NCI-H526 treated with DMSO at 0.1 percent for 48 hours (cell line): ENCODE results near the gene HES3.

Experiments
- DNase-seq: peaks from one replicate; lab custom pipeline; 2025; lab: John Stamatoyannopoulos, UW

The HES3 gene

DNA sequence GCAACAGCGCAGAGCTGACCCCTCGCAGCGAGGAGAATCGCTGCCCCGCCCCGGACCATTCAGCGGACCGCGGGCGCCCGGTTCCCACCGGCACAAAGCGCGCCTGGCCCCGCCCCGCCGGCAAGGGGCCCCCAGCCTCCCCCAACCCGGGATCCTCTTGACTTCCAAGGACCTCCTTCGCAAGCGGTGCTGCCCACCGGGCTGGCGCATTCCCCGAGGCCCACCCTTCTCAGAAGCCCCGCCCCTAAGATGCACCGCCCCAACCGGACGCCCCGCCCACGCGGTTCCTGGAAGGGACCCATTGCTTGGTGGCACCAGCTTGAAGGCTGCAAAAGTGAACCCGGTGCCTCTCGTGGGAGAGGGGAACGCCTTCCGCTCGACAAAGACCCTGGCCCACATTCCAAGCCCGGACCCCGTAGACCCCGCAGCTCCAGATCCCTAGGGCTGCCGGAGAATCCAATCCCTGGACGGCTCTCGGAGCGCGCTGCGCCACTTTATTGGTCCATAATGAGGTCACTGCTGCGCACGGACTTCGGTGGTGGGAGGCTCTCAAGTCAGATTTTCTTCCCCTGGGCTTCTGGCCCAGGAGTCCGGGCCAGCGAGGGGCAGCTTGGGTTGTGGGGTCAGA is 2.0 kb downstream of the HES3 start:
- peak; percentile 36 for DNase-seq

DNA sequence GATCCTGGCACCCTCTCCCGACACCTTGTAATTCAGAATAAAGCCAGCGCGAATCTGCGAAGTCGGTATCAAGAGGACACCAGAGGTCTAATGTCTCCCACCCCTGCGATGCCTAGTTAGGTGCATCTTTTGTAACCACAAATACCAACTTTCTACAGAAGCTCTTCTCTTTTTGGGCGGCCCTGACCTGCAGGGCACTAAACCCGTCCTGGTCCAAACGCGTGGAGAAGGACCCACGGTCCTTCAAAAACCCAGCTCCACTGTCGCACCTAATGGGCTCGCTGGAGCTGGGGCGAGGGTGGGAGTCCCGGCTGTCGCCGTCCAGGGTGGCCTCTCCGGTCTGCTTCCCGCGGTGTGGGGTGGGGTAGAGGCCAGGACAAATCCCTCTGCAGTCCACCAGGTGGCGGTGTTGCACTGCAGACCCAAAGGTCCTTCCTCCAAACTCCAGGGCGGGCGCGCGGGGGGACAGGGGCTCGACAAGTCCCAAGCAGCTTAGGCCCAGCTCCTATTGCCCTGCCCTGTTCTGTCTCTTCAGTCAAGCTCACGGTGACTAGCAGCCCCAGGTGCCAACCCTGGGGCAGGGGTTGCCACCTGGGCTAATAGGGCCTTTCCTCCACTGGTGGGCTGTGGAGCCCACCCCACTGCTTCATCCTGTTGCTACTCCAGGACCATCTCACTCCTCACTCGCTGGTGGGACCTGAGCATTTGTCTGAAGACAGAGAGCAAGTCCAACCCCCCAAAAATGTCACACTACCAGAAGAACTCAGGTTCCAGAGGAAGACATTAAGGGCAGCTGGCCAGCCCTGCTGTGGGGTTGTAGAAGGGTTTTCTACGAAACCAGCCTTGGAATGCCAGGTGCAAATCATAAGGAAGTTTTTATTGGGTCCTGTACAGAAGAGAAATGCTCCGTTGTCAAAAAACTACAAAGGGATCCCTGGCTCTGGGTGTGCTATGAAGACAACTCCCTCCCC is 2.8 kb downstream of the HES3 start:
- peak; percentile 52 for DNase-seq

DNA sequence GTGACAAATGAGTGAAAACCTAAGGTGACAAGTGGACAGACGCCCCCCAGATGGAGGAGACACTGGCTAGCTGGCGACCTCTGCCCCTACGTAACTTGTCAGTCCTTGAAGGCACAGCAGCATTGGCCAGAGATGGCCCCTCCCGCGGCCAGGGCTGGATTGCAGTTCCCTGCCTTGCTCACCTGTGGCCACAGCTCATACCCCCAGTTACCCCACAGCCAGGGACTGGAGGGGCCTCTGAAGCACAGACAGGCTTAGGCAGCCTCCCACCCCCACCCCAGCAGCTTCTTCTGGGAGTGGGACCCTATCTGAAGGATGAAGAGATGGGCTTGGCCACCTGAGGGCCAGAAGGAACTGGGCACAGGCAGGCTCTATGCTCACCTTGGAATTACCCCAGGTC is 3.7 kb downstream of the HES3 start:
- DNase-seq: no peak

DNA sequence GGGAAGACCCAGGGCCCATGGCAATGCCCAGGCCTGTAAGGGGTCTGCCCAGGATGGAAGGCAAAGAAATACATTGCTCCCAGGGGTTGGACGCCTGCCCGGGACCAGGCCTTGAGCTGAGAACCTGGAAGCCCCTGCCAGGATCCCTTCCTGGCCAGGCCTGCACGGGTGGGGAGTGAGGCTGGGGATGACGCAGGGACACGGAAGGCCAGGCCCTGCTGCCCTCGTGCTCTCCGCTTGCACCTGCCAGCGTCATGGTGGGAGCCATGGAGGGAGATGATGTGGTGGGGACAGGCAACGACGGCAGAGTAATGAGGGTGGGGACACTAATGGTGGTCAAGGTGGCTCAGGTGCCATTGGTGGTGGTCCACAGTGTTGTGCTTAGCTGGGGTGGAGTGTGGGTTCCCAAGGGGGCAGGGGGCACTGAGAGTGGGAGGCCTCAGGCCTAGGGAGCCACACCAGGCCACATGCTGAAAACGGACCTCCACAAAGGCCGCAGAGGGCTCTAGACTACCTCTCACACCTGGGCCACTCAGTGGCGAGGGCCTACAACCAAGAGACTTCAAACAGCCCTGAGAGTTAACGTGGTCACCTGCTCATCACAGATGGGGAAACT is 4.3 kb downstream of the HES3 start:
- no peak for DNase-seq

DNA sequence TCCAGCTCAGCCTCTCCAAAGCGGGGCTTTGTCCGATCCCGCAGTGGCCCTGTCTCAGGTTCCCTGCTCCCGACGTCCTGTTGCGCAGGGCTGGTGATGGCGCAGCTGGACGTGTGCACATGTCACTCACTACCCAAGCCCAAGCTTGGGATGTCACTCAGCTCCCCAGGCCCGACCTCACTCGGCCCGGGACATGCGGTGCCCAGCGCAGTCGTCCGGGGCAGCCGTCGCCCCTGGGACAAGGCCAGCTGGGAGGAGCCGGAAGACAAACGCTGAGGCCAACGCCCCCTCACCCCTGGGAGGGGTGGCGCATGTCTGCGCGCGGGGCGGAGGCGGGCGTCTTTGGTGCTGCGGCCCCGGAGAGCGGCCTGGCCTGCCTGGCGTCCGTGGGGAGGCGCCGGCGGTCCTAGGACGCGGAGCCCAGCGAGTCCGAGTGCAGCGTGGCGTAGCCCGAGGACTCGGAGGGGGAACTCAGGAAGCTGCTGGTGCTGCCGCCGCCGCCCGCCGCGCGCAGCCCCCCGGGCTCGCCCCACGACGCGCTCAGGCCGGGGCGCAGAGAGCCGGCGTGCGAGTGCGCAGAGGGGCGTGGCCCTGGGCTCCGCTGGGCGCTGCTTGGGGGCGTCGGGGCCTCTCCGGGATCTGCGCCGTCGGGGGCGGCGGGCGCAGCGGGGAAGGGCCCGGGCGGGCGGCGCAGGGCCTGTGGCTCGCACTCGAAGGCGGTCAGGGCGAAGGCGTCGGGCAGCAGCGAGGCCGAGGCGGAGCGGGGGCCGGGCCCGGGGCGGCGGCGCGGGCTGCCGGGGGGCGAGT is 5.2 kb downstream of the HES3 start:
- DNase-seq: no peak

DNA sequence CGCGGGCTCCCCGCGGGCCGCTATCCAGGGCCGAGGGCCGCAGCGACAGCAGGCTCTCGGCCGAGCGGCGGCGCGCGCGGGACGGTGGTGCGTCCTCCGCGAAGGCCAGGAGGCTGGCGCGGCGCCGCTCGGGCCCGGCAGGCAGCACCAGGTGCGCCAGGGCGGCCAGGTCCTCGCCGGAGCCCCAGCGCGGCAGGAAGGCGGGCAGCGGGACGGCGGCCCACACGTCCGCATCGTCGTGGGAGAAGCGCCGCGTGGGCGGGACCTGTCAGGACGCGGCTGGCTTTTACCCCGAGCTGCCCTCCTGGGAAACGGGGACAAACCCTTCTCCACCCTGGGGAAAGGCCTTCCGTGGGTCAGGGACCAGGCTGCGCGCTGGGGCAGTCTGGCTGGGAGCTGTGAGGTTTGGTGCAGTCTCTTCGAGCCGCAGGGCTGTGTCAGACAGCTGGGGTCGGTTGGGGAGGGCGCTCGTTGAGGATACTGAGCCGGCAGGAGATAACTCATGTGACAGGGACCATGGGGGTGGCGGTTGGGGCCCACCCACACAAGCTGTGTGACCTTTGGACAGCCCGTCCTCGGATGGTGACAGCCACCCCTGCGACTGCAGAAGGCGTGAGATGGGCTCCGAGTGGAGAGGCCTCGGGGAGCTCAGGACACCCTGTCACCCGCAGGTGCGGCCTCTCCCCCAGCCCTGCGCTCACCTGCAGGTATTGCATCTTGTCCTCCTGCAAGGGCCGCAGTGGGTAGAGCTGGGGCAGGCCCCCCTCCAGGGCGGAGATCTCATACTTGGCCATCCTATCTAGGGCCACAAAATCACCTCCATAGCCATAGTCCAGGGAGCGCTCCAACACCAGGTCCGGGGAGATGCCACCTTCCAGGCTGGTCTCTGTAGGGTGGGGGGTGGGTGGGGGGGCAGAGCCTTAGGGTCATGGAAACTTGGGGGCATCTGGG is 6.0 kb downstream of the HES3 start:
- no peak for DNase-seq

DNA sequence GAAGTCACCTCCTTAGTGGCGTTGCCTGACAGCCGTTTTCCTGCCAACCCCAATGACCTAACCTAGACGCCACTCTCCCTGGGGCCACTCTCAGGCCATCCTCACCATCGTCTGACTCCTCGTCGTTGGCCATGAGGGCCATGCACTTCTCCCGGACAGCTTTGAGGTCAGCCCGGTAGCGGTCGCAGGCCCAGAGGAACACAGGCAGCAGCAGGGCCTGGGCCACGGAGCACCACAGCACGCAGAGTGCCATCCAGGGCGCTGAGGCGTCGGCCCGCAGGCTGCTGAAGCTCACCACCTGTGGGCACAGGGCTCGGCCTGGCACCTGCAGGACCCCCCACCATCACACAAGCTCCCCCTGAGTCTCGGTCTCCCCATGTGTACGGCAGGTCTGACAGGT is 7.3 kb downstream of the HES3 start:
- no peak for DNase-seq

DNA sequence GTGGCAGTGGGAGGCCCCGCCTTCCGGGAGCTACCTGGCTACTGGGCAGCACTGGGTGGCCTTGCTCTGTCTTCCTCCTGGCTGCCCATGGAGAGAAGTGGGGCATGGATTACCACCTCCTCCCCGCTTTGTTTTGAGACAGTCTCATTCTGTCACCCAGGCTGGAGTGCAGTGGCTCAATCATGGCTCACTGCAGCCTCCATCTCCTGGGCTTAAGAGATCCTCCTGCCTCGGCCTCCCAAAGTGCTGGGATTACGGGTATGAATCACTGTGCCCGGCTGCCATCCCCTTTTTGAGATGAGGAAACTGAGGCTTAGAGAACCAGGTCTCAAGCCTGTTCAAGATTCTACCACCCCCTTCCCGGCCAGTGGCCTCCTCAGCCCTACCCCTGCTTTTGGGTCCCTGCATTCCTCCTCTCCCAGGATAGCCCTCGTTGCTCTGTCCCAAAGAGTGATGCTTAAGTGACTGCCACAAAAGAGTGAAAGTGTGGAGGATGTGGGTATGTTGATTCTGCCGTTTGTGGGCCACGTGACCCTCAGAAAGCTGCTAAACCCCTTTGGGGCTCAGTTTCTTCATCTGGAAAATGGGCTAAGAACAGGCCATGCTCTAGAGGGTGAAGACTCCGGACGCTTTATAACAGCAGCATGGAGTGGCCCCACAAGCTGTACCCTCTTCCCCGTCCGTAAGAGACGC is 7.8 kb downstream of the HES3 start:
- DNase-seq: no peak

DNA sequence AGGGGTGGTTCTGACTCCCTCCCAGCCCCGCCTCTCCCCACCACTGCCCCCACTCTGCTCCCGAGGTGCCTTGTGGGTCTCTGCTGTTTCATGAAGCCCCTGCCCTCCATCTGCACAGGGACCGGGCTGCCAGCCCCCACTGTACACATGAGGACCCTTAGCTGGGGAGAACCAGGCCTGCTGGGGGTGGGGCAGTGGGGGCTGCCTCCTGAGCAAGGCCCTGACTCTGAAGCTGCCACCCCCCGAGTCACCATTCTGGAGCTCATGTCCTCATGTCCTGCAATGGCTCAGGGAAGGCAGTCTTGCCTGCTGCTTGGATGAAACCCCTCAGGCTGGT is 8.4 kb downstream of the HES3 start:
- no peak for DNase-seq

DNA sequence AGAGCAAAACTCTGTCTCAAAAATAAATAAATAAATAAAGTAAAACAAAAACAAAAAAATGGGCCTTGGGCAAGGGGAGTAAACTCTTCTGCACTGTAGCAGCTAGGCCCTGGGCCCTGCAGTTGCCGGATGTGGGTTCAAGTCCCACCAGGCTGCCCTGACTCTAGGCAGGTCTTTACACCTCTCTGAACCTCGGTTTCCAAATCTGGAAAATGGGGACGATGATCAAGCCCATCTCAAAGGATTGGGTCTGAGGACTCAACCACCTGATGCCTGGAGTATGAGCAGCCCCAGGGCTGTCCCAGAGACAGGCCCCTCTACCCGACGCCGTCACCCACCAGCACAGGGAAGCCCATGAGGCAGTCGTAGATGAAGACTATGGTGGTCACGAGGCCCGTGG is 9.4 kb downstream of the HES3 start:
- DNase-seq: no peak

DNA sequence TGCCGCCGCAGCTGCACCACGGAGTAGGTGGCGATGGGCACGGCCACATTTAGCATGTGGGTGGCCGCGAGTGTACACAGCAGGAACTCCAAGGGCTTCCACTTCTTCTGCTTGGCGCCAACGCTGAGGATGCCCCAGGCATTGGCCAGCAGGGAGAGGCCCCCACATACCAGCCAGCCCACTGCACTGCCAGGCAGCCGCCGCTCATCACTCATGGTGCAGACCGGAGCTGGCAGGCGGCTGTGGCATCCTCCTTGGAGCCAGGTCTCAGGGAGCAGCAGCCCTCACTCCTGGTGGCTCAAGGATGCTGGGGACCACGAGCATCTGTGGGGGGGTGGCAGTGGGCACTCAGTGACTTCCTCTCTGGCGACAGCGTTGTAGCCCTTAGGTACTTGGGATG is 10.7 kb downstream of the HES3 start:
- DNase-seq: no peak

DNA sequence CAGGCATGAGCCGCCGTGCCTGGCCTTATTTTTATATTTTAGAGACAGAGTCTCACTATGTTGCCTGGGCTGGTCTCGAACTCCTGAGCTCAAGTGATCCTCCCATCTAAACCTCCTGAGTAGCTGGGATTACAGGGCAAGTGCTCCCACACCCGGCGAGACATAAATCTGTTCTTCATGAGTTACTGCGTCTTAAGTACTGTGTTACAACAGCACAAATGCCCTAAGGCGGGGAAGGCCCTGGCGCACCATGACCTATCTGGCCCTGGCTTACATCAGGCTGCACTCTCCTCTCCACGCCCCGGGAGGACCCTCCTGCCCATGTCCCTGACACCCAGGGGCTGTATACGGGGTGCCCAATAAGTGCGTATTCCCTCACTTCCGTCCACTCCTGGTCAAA is 12.7 kb downstream of the HES3 start:
- DNase-seq: no peak

DNA sequence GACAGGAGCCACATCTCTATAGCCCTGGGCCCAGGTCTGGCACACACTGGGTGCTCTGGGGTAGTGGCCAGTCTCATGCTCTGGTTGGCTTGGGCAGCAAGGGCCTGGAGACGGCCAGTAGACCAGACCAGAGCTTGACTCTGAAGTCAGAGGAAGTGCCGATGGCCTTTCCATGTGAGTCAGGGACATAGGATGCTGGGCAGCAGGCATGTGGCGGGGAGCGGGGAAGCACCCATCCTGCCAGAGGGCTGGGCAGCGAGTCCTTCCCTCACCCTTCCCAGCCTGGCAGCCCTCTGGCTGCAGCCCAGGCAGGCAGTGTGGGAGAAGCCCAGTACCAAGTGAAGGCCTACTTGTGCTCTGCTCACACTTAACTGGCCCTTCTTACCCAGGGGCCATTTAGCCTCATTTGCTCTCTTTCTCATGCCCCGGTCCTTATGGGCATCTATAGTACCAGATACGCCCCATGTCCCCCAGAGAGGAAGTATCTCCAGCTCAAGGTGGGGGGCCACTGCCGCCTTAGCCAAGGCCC is 13.6 kb downstream of the HES3 start:
- DNase-seq: no peak

DNA sequence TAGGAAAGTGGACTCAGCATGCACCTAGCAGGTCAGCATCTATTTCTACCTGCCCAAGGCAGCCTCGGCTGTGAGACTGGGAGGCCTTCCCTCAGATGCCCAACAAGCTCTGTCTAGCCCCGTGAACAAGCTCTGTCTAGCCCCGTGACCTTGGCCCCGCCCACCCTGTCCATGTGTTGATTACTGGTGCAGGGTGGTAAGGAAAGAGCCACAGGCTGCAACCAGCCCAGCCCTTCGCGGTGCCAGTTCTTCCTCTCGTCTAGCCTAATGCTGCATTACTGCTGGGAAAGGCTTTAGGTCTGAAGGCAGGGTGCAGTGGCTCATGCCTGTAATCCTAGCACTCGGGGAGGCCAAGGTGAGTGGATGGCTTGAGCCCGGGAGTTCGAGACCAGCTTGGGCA is 14.7 kb downstream of the HES3 start:
- DNase-seq: no peak

DNA sequence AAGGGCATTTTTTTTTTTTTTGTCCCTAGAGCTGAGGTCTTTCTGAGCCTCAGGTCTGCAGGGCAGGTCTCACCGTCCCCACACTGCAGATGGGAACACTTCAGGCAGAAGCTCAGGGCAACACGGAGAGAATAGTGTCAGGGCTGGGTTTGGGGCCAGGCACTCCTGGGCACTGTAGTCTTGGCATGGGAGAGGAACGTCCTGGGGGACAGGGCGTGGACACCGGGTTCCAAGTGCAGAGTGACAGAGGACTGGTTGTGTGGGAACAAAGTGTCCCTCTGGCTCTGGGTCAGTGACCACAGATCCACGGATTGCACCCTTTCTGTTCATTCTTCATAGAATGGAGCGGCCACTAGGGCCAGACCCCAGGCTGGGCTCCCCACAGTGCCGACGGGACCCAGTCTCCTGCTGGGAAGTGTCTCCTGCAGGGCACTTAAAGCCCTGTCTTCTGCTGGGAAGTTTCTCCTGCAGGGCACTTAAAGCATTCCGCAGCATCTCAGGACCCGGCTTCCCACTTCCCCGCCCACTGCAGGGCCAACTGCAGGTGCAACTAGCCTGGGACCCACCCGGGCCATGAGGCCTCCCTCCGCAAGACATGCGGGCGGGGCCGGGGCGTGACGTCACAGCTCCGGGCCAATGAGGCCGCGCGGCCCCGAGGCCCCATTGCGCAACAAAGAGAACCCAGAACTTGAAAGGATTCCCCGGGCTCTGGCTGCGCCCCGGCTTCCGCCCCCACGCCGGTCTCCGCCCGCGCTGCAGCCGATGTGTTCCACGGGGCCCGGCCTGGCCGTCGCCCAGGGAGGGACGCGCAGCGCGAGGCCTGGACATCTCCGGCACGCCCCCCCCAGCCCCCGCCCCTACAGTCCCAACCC is 15.7 kb downstream of the HES3 start:
- peak; percentile 30 for DNase-seq

DNA sequence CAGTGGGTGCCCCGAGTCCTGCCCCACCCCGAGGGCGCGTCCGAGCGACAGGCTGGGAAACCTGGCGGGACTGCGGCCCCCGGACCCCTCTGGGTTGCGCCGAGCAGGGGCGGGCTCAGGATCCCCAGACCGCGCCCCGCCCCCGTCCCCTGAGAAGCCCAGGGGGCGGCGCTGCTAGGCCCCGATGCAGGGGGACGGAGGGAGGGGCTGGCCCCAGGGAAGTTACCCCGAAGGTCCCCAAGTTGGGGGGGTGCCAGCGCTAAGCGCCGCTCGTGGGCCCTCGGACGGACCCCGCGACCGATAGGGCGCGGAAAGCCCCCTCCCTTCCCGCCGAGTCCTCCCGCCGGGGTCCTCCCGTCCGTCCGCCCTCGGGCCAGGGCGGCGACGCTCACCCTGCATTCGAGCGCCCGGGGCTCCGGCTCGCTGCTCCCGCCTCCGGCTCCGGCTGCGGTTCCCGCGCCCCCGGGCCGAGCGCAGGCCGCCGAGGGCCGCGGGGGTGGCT is 16.5 kb downstream of the HES3 start:
- no peak for DNase-seq

DNA sequence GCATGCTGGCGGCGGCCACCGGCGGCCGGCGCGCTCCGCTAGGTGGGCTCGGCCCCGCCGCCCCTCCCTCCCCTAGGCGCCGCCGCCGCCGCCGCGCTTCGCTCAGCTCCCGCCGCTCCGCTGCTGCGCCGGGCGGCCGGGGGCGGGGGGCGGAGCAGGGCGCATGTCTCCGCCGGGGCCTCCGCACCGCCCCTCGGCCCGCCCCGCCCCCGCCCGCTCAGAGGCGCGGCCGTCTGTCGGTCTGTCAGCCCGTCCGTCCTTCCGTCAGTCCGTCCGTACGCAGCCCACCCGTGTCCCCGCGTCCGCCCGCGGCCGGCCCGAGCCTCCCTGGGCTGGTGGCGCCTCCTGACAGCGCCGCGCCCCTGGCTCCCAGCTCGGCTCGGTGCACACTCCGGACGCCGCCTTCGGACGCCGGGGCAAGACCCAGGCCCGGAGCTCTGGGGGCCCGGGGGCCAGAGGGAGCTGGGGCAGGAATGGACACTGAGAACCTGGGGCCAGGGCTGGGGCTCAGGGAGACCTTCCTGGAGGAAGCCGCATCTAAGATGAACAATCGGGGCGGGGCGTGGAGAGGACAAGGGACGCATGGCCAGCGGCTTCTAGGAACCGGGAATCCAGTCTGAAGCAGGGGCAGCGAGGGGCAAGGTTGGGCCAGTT is 17.1 kb downstream of the HES3 start, which contains the start of gene GPR153:
Gene GPR153 (minus strand): TSS at position 138 of the 654 bp plus-strand sequence. CDS start 6,193 bp downstream, outside the sequence.
- peak; percentile 13 for DNase-seq

DNA sequence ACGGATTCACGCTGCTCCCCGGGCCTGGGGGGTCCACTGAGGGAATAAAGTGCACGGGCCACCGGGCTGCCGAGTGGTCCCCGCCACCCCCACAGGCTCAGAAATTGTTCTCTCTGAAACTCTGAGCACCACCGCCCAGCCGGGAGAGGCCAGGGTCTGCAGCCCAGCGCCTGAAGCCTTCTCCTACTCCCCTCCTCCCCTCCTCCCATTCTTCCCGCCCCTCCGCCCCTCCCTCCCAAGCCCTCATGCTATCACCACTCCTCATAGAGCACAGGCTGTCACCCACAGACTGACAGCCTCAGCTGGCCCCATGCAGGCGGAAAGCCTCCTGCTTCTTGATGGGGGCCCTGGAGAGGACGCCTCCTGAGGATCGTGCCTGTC is 17.6 kb downstream of the HES3 start:
- DNase-seq: no peak
